NCI-H128 (cell line): ENCODE data around the gene PCSK7.

Source experiments
- DNase-seq: peaks from one replicate; lab custom pipeline; 2025; ENCODE audit not compliant: unreplicated experiment; lab: John Stamatoyannopoulos, UW

The PCSK7 gene

DNA sequence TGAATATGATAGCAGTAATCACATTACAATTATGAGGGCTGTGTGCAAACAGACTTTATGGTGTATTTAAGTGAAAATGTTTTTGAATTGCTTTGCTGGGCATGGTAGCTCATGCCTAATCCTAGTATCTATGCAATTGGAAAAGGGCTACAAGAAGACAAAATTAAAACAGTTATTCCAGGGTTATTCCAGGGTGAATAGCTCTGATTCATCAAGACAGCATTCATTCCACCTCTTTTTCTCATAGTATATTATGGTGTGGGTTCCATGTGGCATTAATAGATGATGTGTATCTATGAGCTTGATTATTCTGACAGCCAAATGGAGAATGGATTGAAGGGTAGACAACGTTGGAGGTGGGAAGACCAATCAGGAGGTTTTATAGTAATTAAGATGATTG, 65.4 kb downstream of the PCSK7 start:
- DNase-seq, result no peak

DNA sequence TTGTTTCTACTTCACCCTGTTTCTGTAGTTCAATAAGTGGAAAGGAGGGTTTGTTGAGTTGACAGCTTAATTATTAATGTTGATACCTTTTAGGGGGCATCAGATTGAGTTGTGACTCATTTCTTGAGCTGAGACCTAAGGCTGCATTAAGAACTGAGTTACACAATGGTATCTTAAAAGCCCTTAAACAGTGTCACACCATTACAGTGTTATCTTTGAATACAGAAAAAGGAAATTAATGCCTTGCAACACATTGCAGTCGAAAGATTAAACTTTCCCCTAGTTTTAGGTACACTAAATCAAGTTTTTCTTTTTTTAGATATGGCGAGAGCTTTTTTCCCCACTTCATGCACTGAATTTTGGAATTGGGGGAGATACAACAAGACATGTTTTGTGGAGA, 71.0 kb downstream of the PCSK7 start:
- DNase-seq, result no peak

DNA sequence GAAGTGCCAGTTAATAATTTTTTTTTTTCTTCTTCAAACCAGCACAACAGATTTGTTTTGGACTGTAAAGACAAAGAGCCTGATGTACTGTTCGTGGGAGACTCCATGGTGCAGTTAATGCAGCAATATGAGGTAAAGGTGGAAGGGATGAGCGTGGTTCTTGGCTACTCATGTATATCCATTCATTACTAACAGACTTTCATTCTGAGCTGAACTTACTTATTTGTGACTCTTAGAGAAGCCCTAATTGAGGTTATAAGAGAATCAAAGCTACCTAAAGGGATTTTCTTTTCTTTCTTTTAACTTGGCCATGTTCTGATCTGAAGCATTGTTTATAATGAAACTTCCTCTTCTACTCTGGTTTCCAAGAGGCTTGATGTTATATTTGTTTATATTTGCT, 72.0 kb downstream of the PCSK7 start:
- no peak for DNase-seq

DNA sequence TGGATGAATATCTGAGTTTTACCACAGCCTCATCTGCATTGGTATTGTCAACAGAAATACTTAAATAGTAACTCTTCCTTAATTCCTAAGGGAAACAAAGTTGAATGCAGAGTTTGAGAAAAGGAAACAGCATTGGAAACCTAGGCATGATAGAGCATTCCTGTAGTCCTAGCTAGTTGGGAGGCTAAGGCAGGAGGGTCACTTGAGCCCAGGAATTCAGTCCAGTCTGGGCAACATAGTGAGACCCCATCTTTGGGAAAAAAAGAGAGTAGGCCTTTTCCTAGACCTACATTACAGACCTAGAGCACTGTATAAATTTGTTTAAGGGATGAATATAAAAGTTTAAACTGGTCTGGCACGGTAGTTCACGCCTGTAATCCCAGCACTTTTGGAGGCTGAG, 74.4 kb downstream of the PCSK7 start:
- no peak for DNase-seq

DNA sequence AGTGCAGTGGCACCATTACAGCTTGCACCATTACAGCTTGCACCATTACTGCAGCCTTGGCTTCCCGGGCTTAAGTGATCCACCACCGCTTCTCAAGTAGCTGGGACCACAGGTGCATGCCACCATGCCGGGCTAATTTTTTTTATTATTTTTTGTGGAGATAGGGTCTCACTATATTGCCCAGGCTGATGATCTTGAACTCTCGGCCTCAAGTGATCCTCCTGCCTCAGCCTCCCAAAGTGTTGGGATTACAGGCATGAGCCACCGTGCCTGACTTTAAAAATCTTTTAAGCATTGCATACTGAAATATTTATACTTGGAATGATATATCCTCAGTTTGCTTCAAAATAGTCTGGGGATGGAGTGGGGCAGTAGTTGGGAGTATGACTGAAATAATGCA, 77.4 kb downstream of the PCSK7 start:
- DNase-seq, result no peak
